ENCODE data around the gene PORCN.
A peak's percentile ranks its signal among the peaks of the same experiment; 100 is the strongest.
"Not testable (repeated sequence)": the region's sequence is repeated elsewhere in the genome, so short reads cannot be mapped to it uniquely, and the experiment has no call there.

The PORCN gene

GRCh38 chrX:48512371-48512935 lies 3.7 kb downstream of the PORCN start:
- DNase-seq (ENCODE audit: low read depth in 2 of 2) = no peak

DNA sequence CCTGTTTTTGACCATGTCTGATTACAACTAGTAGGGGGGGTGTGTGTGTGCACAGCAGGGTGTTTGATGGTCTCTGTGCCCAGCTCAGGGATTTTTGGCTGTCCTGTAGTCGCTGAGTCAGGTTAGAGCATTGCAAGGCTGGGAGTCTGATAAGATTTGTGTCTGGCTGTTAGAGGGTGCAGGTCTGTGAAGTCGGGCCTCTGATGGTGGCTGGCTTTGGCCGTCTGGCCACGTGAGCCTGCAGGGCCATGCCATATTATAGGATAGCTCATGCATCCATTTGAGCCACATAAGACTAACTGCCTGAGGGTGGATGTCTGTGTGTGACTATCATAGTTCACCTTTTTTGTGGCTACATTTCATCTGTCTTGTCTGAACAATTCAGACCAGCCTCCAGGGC lies 4.9 kb downstream of the PORCN start:
- DNase-seq (ENCODE audit: low read depth in 2 of 2) = no peak

GRCh38 chrX:48514126-48514806 lies 5.5 kb downstream of the PORCN start:
- no peak for DNase-seq (ENCODE audit: low read depth in 2 of 2)

DNA sequence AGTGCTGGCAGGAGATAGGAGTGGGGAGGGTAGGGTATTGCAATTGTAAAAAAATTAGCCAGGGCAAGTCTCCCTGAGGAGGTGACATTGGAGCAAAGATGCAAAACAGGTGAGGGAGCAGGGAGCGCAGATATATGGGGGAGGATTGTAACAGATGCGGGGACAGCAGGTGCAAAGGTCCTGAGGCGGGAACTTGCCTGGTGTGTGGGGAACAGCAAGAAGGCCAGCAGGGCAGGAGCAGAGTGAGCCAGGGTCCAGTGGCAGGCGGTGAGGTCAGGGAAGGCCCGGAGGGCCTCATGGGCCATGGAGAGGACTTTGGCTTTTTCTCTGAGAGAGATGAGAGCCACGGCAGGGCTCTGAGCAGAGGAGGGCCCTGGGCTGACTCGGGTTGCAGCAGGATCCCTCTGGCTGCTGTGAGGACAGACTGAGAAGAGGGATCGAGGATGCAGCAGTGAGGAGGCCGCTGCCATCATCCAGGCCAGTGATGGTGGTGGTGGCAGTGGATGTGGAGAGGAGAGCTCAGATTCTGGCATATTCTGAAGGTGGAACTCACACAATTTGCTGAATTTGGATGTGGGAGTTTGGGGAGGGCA lies 6.2 kb downstream of the PORCN start:
- DNase-seq (ENCODE audit: low read depth in 2 of 2) = no peak

GRCh38 chrX:48515842-48516241 lies 7.0 kb downstream of the PORCN start:
- no peak for DNase-seq (ENCODE audit: low read depth in 2 of 2)

GRCh38 chrX:48516285-48516684 lies 7.5 kb downstream of the PORCN start:
- no peak for DNase-seq (ENCODE audit: low read depth in 2 of 2)

- DNase-seq (ENCODE audit: low read depth in 2 of 2) = no peak
Observed at GRCh38 chrX:48516987-48517386, 8.2 kb downstream of the PORCN start.

DNA sequence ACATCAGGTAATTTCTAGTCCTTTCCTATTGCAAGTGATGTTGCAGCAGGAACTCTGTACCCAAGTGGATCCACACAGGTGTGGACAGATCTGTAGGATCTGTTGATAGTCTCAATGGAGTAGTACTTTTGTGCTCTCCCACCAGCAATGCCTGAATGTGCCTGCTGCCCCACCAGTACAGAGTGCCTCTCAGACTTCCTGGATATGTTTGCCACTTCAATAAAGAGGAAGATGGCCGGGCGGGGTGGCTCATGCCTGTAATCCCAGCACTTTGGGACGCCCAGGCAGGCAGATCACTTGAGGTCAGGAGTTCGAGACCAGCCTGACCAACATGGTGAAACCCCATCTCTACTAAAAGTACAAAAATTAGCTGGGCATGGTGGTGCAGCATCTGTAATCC lies 10.7 kb downstream of the PORCN start:
- DNase-seq (ENCODE audit: low read depth in 2 of 2) = not testable (repeated sequence)

- DNase-seq (ENCODE audit: low read depth in 2 of 2) = no peak
Observed at GRCh38 chrX:48520455-48520854, 11.7 kb downstream of the PORCN start.

- DNase-seq (ENCODE audit: low read depth in 2 of 2) = no peak
Observed at GRCh38 chrX:48520976-48521352, 12.2 kb downstream of the PORCN start.

GRCh38 chrX:48521353-48522243 lies 12.8 kb downstream of the PORCN start, which contains the start of gene EBP:
EBP (plus strand) TSS chrX:48521808; CDS start chrX:48523772, 1,964 bp downstream.
- DNase-seq (ENCODE audit: low read depth in 2 of 2) = peak; percentile 78 to 81

- DNase-seq (ENCODE audit: low read depth in 2 of 2) = no peak
Observed at GRCh38 chrX:48522291-48522690, 13.5 kb downstream of the PORCN start.

GRCh38 chrX:48523682-48524081 lies 14.9 kb downstream of the PORCN start:
- DNase-seq (ENCODE audit: low read depth in 2 of 2) = no peak

- DNase-seq (ENCODE audit: low read depth in 2 of 2) = not testable (repeated sequence)
Observed at GRCh38 chrX:48525853-48526252, 17.1 kb downstream of the PORCN start.

- no peak for DNase-seq (ENCODE audit: low read depth in 2 of 2)
Observed at GRCh38 chrX:48530736-48531135, 21.9 kb downstream of the PORCN start.

DNA sequence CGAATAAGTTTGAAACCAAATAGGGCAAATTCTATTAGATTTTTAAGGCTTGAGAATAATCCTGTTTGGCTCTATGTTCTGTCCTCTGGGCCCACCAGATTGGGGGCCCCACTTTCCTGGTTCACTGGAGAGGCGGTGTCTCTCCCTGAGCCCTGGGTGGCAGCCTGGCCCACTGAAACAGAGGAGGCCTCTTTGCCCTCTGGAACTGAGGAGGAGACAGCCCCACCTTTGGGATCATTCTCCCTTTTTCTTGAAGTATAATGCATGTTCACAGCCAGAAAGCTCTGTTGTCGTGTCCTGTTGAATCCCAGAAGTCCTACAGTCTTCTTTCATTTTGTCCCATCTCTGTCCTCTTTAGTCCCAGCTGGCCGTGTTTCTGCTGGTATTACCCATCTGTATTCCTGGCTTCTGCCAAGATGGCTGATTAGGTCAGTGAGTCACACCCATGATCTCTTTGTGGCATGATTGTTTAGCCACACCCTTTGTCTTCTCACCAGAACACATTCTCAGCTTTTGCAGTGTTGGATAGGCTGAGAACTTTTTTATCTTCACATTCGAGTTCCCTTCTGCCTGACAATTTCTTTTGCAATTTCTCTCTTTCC lies 22.7 kb downstream of the PORCN start:
- DNase-seq (ENCODE audit: low read depth in 2 of 2) = no peak

DNA sequence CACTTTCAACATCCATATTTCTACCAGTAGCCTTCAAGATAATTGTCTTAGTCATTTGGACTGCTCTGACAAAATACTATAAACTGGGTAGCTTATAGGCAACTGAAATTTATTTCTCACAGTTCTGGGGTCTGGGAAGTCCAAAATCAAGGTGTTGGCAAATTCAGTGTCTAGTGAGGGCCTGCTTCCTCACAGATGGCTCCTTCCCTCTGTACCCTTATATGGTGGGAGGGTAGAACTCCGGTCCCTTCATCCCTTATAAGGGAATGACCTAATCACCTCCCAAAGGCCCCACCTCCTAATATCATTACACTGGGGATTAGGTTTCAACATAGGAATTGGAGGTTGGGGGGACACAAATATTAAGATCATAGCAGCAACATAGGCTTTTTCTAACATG lies 23.4 kb downstream of the PORCN start:
- no peak for DNase-seq (ENCODE audit: low read depth in 2 of 2)

- no peak for DNase-seq (ENCODE audit: low read depth in 2 of 2)
Observed at GRCh38 chrX:48533165-48533564, 24.4 kb downstream of the PORCN start.

GRCh38 chrX:48538641-48539344 lies 30.0 kb downstream of the PORCN start:
- no peak for DNase-seq (ENCODE audit: low read depth in 2 of 2)

DNA sequence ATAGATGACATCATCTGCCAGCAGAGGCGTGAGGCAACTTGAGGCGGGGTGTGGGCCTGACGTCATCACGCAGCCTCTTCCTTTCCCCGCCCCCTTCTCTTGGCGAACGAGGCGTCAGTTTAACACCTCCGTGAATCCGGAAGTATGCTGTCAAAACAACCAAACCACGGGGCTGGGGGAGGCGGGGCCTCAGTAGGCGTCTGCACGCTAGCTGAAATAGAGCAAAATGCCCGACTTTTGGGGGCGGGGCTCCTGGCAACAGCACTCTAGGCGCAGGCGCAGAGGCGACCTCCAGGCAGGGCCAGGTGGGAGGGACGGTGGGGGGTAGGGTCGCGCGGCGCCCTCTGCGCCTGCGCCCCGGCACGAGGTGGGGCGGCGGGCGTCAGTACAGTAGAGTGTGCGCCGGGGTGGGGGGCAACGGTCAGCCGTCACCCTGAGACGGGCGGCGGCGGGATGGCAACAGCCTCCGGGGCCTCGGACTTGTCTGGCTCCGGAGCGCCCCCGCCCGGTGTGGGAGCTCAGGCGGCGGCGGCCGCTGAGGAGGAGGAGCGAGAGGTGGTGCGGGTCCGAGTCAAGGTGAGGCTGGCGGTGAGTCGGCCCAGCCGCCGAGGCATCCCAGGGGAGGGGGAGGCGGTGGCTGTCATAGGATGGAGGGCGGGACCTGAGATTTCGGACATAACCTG lies 30.7 kb downstream of the PORCN start, which contains the start of gene TBC1D25:
Gene TBC1D25 (plus strand): TSS at position 370 of the 683 bp plus-strand sequence. CDS start 84 bp downstream, at position 454.
- DNase-seq (ENCODE audit: low read depth in 2 of 2) = peak; percentile 89 to 90

- peak in 1 of 2 donors; percentile 11 for DNase-seq (ENCODE audit: low read depth in 2 of 2)
Observed at GRCh38 chrX:48540028-48540375, 31.2 kb downstream of the PORCN start.

Data from stimulated activated CD8-positive, alpha-beta memory T cell treated with anti-CD3 and anti-CD28 coated beads, Interleukin-7, amount 100 ng/mL, for 1 hour (primary cell).